Stimulated activated naive CD8-positive, alpha-beta T cell treated with anti-CD3 and anti-CD28 coated beads, Interleukin-15, amount 100 ng/mL, for 72 hours (primary cell): Measurements from ENCODE around the gene TNFRSF8.

Source experiments
- ATAC-seq: fragments of 150-1000 bp; cut with Tn5 transposase; 2 replicates; pipeline ENCODE4 v1.10.0; 2021; ENCODE audit warnings: mild to moderate bottlenecking, moderate library complexity
- DNase-seq, 2 donors: peaks; one replicate each; pipeline ENCODE4 v3.0.0; 2021 to 2022
- H3K27ac Mint-ChIP-seq, 2 donors: one replicate each; pipeline ENCODE4 v1.8.0; 2022; ENCODE audit warnings: mild to moderate bottlenecking in 2 of 2, mixed read lengths in 2 of 2, moderate library complexity in 2 of 2
- H3K27me3 Mint-ChIP-seq: one replicate; pipeline ENCODE4 v1.8.0; 2022; ENCODE audit warnings: mixed read lengths
- H3K4me1 Mint-ChIP-seq: one replicate; pipeline ENCODE4 v1.8.0; 2022; ENCODE audit warnings: mild to moderate bottlenecking, mixed read lengths
- H3K4me3 Mint-ChIP-seq, 2 donors: one replicate each; pipeline ENCODE4 v1.8.0; 2022; ENCODE audit warnings: mild to moderate bottlenecking in 2 of 2, mixed read lengths in 2 of 2, moderate library complexity in 1 of 2
- H3K9me3 Mint-ChIP-seq, 2 donors: one replicate each; pipeline ENCODE4 v1.8.0; 2022; ENCODE audit warnings: mixed read lengths in 2 of 2

Gene TNFRSF8

DNA sequence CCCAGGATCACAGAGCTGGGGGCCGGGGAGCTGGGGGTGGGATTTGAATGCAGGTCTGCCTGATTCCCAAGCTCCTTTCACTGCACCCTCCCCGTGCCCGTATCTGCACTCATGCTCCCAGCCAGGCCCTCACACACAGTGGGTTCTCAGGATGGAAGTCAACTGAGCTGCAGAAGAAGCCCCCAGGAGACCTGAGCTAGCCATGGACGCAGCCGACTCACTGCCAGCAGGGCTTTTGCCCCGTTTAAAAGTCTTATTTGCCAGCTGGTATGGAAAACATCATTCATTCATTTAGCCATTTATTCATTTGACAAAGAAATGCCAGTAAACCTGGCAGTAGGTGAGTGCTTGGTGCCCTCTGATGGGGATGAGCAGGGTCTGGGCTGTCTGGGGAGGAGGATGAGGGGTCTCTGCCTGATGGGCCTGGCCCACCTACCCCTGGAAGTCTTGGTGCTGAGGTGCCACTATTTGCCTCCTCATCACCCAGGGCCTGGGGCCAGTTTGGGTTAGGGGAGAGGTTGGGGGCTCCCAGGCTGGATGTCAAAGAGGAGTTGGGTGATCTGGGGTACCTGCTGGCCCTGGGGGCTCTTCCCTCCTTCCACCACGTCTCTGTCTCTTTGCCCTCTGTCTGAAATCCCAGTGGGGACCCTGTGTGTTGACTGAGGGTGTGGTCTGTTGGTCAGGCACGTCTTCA, 106.5 kb downstream of the TNFRSF8 start:
- ATAC-seq (no peak), DNase-seq (no peak)
- Mint-ChIP-seq H3K4me3 (peak overlapping the region; percentile 100), H3K4me1 (peaks cover 86% of the 10 kb centered on the region), H3K27ac (peak overlapping the region in 1 of 2 donors; percentile 51), H3K27me3 (no peaks in the 10 kb centered on the region), H3K9me3 (peaks cover 6 to 7% of the 10 kb centered on the region in 2 donors)

DNA sequence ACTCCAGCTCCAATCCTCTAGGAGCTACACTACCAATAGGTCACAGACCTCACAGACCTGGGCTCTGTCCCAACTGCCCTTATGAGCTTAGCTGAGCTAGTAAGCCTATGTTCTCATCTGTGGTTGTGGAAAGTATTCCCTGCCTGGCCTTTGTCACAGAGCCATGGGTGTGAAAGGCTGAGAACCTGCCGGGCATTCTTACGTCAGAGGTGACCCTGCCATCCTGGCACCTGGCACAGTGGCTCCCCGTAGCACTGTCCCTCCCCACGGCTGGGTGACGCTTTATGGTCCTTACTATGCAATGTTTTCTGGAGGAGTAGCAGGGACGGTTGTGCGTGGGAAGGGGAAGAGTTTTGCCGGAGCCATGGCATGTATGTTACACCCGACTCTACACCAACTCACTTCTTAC, 107.2 kb downstream of the TNFRSF8 start:
- DNase-seq = no peak
- Mint-ChIP-seq H3K9me3 (peaks cover 6 to 7% of the 10 kb centered on the region in 2 donors), H3K4me1 (peaks cover 86% of the 10 kb centered on the region), H3K4me3 (peak overlapping the region; percentile 25 to 100), H3K27ac (no peak overlapping the region), H3K27me3 (no peaks in the 10 kb centered on the region)
- no peak for ATAC-seq

DNA sequence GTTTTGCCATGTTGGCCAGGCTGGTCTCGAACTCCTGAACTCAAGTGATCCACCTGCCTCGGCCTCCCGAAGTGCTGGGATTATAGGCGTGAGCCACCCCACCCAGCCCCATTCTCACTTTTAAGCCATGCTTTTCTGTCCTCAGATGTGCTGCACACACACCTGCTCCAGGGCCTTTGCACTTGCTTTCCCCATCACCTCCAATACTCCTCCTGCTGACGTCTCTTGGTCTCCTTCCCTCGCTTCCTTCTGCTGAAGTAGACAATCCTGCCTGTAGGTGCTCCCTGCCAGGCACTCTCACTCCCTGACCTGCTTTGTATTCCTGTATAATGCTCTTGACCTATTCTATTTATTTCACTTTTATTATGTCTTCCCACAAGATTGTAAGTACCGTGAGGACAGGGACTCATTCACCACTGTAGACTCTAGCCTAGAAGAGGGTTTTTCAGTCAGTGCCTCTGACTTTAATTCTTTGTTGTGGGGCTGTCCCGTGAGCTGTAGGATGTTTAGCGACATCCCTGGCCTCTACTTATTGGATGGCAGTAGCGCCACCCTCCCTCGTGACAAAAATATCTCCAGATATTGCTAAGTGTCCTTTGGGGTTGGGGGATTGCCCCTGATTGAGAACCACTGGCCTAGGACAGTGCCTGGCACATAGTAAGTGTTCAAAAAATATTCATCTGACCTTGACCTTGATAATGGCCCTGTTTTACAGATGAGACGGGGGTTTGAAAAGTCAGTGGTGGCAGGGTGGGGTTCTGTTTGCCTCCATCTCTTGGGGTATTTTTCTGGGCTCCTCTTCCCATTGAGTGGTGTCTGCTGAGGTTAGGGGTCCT, 108.3 kb downstream of the TNFRSF8 start:
- DNase-seq (peak in 1 of 2 donors; percentile 39), ATAC-seq (peak; percentile 2)
- peak overlapping the region; percentile 84 to 90 for H3K4me3 Mint-ChIP-seq
- H3K4me1 Mint-ChIP-seq = peaks cover 86% of the 10 kb centered on the region
- peaks cover 6 to 7% of the 10 kb centered on the region in 2 donors for H3K9me3 Mint-ChIP-seq
- no peaks in the 10 kb centered on the region for H3K27me3 Mint-ChIP-seq
- H3K27ac Mint-ChIP-seq = peak overlapping the region; percentile 70 to 75

DNA sequence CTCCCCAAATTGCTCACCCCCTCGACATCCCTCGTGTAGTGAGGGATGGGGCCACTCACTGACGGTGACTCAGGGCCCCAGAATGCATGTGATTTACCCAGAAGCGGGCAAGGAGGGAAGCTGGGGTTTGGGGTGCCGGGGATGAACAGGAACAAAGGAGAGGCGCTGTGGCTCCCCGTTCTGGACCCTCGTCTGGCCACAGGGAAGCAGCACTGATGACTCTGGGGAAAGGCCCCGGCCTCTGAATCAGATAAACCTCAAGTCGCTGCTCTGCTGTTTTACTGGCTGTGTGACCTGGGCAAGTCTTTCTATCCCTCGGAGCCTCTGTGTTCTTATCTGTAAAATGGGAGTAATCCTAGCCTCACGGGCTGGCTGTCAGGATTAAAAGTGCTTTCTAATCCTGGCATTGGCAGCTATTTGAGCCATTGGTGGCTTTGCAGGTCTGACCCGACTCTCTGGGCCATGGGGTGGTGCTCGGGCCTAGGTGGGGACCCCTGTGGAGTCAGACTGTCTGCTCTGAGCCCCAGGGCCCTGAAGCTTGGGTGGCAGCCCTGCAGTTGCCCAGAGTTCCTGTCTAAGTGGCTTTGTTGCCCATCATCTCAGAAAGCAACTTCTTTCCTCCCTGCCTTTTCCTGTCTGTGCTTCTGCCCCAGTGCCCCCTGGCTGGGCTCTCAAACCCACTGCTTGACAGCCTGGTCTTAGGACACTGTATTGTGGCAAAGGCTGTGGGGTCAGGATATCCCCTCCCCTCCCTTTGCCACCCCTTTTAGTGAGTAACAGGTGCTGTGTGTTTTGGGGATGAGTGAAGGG, 109.1 kb downstream of the TNFRSF8 start:
- peak; percentile 8 for ATAC-seq
- H3K4me1 Mint-ChIP-seq = peaks cover 91% of the 10 kb centered on the region
- peak overlapping the region; percentile 61 to 75 for H3K27ac Mint-ChIP-seq
- no peaks in the 10 kb centered on the region for H3K27me3 Mint-ChIP-seq
- no peak for DNase-seq
- H3K4me3 Mint-ChIP-seq = peak overlapping the region; percentile 84 to 90
- peaks cover 6 to 7% of the 10 kb centered on the region in 2 donors for H3K9me3 Mint-ChIP-seq

DNA sequence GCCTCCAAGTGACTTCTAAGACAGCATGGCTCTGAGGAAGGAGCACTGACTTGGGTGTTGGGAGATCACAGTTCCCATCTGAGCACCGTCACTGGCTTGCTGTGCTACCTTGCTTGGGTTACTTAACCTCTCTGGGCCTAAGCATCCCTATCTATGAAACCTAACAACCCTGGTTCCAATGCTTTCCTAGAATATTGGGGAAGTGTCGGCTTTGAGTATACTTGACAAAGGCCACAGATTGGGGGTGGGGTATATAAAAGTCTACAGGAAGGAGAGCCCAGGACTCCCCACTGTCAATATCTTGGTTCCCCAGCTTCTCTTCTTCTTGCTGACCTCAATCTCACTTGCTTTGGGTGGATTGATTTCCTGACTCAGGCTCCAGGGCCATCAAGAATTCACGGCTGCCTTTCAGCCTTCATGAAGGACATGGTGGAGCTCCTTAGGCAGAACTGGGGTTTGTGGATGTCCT, 110.0 kb downstream of the TNFRSF8 start:
- Mint-ChIP-seq H3K4me1 (peaks cover 97% of the 10 kb centered on the region), H3K27me3 (no peaks in the 10 kb centered on the region), H3K4me3 (peak overlapping the region; percentile 84 to 90), H3K9me3 (peaks cover 6 to 7% of the 10 kb centered on the region in 2 donors), H3K27ac (peak overlapping the region; percentile 61 to 75)
- ATAC-seq (no peak), DNase-seq (no peak)

DNA sequence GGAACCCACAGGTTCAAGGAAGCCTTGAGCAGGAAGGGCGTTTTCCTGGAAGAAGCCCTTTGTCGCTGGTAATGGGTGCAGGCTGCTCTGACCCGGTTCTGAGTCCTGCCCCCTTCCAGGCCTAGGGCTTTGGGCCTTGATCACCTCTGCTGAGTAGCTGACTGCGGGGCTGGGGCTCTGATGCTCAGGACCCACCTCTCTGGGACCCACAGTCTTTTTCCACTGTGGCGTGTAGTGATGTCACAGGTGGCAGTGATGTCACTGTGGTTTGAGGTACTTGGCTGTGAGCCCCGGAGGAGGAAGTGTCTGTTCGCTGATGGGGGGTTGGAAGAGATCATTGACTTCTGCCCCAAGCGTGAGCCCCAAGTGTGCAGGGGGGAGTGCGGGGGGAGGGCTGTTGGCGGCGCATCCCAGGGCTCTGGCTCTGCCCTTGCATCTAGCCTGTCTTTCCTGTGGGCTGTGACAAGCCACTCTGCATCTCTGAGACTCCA, 110.6 kb downstream of the TNFRSF8 start:
- DNase-seq (peak; percentile 68 to 88), ATAC-seq (peak; percentile 65)
- Mint-ChIP-seq H3K27me3 (no peaks in the 10 kb centered on the region), H3K4me3 (peak overlapping the region; percentile 84 to 90), H3K4me1 (peaks cover 97% of the 10 kb centered on the region), H3K9me3 (peaks cover 6 to 7% of the 10 kb centered on the region in 2 donors), H3K27ac (peak overlapping the region; percentile 71 to 95)

DNA sequence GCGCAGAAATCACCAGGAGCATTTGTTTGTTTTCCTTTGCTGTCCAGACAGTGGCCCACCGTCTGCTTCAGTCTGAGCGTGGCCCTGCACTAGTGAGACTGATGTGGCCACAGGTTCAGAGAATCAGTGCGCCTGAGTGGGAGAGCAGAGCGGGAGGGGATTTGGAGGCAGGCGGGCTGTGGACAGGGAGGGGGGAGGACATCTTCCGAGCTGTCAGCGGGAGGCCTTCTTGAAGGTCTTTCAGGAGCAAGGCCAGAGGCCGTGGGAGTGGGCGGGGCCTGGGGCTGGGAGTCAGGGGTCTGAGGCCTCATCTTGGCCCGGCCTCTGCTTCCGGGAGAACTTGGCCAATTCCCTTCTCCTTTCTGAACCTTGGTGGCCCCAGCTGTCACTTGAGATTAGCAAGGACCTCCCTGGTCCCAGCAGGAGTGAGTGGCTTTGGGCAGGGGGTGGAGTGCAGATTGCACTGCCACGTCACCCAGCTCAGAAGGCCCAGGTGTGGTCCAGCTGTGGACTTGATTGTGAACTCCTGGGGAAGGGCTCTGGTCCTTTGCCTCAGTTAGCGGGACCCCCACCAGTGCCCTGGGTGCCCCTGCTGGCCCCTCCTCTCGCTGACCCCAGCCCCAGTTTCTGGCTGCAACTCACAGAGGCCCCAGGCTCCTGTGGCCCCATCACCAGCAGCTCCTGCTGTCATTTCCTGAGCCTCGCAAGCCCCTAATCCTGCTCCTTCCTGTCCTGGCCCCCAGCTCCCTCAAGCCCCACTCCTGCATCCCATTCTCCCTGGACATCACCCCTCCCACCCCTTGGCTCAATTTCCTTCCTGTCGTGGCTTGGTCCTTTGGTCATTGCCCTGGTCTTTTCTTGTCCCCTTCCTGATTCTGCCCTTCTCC, 112.1 kb downstream of the TNFRSF8 start:
- peaks cover 97% of the 10 kb centered on the region for H3K4me1 Mint-ChIP-seq
- H3K27ac Mint-ChIP-seq = peak overlapping the region; percentile 85 to 91
- H3K4me3 Mint-ChIP-seq = peak overlapping the region; percentile 84 to 90
- H3K27me3 Mint-ChIP-seq = no peaks in the 10 kb centered on the region
- no peak for DNase-seq
- ATAC-seq = no peak
- peaks cover 6 to 7% of the 10 kb centered on the region in 2 donors for H3K9me3 Mint-ChIP-seq

DNA sequence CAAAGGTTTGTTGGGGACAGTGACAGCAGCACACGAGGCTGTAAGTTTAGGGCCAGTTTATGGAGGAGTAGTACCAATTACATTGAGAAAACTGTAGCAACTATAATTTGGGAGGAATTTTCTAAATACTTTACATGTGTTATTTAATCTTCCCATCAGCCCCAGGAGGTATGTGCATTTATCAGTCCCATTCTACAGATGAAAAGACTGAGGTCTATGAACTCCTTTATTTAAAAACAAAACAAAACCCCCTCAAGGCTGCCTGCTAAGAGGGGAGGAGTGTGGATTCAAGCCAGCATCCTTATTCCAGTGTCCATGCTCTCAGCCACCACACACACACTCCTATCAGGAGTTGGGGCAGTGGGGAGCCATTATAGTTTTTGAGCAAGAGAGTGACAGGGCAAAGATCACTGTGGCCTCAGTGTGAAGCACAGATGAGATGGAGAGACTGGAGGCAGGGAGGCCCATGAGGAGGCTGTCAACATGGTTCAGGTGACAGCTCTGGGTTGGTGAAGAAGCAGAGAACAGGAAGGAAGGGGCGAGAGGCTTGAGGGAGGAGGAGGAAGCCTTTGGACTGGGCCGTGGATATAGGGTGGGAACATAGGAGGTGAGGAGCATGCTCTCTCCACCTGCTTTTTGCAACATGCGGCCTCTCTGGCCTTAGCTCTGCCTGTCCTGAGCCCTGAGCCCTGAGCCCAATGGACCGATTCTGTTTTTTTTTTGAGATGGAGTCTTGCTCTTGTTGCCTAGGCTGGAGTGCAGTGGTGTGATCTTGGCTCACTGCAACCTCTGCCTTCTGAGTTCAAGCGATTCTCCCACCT, 113.4 kb downstream of the TNFRSF8 start:
- H3K4me3 Mint-ChIP-seq = peak overlapping the region; percentile 73 to 84

DNA sequence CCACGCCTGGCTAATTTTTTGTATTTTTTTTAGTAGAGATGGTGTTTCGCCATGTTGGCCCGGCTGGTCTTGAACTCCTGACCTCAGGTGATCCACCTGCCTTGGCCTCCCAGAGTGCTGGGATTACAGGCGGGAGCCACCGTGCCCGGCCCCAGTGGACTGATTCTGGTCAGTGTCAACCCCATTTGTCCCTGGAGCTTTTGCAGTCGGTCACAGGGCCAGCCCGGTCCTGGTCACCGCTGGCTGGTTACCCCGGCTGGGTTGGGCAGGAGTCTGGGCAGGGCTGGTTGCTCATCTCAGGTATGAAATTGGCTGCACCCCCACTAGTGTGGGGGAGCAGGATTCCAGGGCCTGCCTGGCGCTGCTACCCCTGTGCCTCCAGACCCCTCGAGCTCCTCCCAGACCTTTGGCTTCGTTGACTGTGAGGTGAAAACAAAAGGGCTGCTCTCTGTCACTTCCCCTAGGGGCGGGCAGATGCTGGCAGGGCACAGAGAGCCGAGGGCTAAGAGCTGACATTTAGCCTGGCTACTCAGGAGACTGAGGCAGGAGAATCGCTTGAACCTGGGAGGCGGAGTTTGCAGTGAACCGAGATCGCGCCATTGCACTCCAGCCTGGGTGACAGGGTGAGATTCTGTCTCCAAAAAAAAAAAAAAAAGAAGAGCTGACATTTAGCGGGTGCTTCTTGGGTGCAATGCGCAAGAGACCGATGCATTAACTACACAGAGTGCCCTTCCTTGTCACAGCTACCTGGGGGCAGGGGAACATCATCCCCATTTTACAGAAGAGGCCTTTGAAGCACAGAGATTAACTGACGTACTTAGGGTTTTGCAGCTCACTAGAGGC, 114.3 kb downstream of the TNFRSF8 start:
- H3K27me3 Mint-ChIP-seq = no peaks in the 10 kb centered on the region
- no peaks in the 10 kb centered on the region for H3K9me3 Mint-ChIP-seq
- H3K4me1 Mint-ChIP-seq = peaks cover 100% of the 10 kb centered on the region
- ATAC-seq (peak; percentile 1), DNase-seq (peak in 1 of 2 donors; percentile 40)
- H3K4me3 Mint-ChIP-seq = peak overlapping the region; percentile 84 to 86
- peak overlapping the region; percentile 95 to 97 for H3K27ac Mint-ChIP-seq

More for the DNA sequence above, 113.4 kb downstream of the TNFRSF8 start:
- Mint-ChIP-seq H3K4me1 (peaks cover 100% of the 10 kb centered on the region), H3K27me3 (no peaks in the 10 kb centered on the region), H3K9me3 (peaks cover 1% of the 10 kb centered on the region in 2 donors), H3K27ac (peak overlapping the region; percentile 76 to 91)
- ATAC-seq (no peak), DNase-seq (no peak)

DNA sequence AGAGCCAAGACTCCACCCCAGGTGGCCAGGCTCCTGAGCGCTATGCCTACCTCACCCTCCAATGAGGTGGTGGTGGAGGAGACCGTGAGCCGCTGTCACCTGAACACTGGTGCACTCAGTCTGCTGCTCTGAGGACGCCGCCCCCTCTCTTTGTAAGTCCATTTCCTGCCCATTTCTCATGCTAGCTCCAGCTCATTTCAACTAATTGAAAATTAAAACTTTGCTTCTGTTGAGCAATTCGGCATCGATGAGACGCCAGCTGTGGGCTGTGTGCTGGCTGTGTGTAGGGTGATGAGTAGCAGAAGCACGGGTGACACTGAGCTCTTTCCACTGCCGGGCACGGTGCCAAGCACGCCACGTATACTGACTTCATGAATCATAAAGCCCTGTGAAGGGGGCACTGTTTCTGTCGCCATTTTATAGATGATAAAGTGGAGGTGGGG, 114.9 kb downstream of the TNFRSF8 start:
- ATAC-seq (peak; percentile 79), DNase-seq (peak; percentile 86 to 89)
- peaks cover 100% of the 10 kb centered on the region for H3K4me1 Mint-ChIP-seq
- no peaks in the 10 kb centered on the region for H3K27me3 Mint-ChIP-seq
- peak overlapping the region; percentile 84 to 86 for H3K4me3 Mint-ChIP-seq
- no peaks in the 10 kb centered on the region for H3K9me3 Mint-ChIP-seq
- H3K27ac Mint-ChIP-seq = peak overlapping the region; percentile 95 to 97

DNA sequence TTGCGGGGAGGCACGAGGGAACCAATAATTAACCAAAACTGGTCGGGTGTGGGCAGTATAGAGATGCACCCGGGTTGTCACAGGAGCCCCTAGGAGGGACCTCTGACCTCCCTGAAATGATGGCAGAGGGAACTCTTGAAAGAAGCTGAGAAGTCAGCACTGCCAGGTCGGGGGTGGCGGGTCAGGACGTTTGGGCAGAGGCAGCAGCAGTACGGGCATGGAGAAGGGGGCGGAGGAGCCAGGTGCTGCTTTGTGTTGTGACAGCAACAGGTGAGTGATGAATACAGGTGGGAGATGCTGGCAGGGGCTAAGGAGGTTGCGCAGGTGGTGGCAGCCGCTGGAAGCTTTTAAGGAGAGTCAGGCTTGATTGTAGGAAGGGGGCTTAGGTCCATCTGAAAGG, 115.4 kb downstream of the TNFRSF8 start:
- Mint-ChIP-seq H3K4me1 (peaks cover 100% of the 10 kb centered on the region), H3K9me3 (no peaks in the 10 kb centered on the region), H3K27me3 (no peaks in the 10 kb centered on the region), H3K27ac (peak overlapping the region; percentile 95 to 97), H3K4me3 (peak overlapping the region; percentile 84 to 86)
- ATAC-seq (peak; percentile 27), DNase-seq (no peak)

DNA sequence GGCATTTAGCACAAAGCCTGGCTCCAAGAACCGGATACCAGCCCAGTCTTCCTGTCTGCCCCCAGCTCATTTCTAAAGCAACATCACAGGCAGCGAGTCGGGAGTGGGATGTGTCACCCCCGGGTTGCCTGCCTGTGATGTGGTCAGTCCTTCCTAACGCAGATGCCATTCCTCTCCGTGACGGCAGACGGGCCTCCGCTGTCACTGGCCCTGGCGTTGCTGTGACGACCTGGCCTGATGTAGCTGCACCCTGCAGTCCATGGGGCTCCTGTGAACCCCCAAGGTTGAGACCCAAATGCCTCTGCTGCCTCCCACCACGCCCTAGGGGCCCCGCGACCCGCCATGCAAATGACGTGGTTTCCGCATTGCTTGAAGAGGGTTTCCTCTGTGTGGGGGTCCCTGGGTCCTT, 116.0 kb downstream of the TNFRSF8 start:
- peak overlapping the region; percentile 95 to 97 for H3K27ac Mint-ChIP-seq
- no peaks in the 10 kb centered on the region for H3K9me3 Mint-ChIP-seq
- H3K4me1 Mint-ChIP-seq = peaks cover 100% of the 10 kb centered on the region
- ATAC-seq (peak; percentile 79), DNase-seq (peak; percentile 73 to 88)
- peak overlapping the region; percentile 84 to 86 for H3K4me3 Mint-ChIP-seq
- no peaks in the 10 kb centered on the region for H3K27me3 Mint-ChIP-seq

DNA sequence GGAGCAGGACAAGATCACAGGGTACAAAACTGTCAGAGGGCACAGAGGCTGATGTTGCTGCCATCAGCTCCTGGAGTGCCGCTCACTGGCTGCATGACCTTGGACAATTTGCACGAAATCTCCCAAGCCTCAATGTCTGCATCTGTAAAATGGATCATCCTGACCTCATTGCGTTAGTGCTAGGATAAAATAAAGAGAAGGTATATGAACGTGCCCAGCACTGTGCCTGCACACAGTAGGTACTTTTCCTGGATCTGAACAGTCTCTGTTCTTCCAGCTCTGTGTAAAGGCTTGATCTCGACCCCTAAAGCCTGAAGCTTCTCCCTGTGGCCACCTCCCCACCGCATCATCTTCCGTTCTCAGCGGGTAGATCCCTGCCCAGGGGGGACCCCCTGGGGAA, 116.6 kb downstream of the TNFRSF8 start:
- no peak overlapping the region for H3K27ac Mint-ChIP-seq
- no peaks in the 10 kb centered on the region for H3K9me3 Mint-ChIP-seq
- H3K4me1 Mint-ChIP-seq = peaks cover 100% of the 10 kb centered on the region
- no peaks in the 10 kb centered on the region for H3K27me3 Mint-ChIP-seq
- no peak for DNase-seq
- no peak overlapping the region for H3K4me3 Mint-ChIP-seq
- no peak for ATAC-seq
